Bronchial epithelial cell (primary cell): ENCODE measurements around the gene IFT122. TPM values are rescaled to one million over a fixed set of nuclear protein-coding genes. Genes with fewer than 3 reads are reported as not detected.

Experiments
- DNase-seq: peaks from one replicate; pipeline ENCODE4 v3.0.0-alpha.2; 2010; ENCODE audit warnings: low read depth
- FAIRE-seq: peaks from 2 replicates; lab custom pipeline; 2011; peaks lifted over from hg19 to GRCh38; lab: Jason Lieb, UNC
- H3K27me3 ChIP-seq: 2 replicates; pipeline ENCODE4 v1.5.1; 2011; ENCODE audit warnings: low read length; ENCODE audit not compliant: control insufficient read depth, insufficient read depth
- H3K36me3 ChIP-seq: 2 replicates; pipeline ENCODE4 v1.5.1; 2011; ENCODE audit warnings: low read length; ENCODE audit not compliant: control insufficient read depth, insufficient read depth
- H3K4me3 ChIP-seq: 2 replicates; pipeline ENCODE4 v1.5.1; 2011; ENCODE audit warnings: mild to moderate bottlenecking, low read depth, low read length, control low read depth
- total RNA-seq: library from RNA; depleted of rRNA; stranded (reverse); fragments of >200 nt; gene quantifications from 2 replicates; pipeline ENCODE4 v1.2.1, GENCODE V29; 2014
- TF ChIP-seq, protein P1 (sequence below): IDR thresholded peaks from 2 replicates; pipeline ENCODE4 v1.5.1; 2011; ENCODE audit warnings: mild to moderate bottlenecking, moderate library complexity, low read length, control low read depth, inconsistent platforms; ENCODE audit not compliant: insufficient read depth, severe bottlenecking

The IFT122 gene
- total RNA-seq, 1 donor from 2014 or later: 10.0 TPM

DNA sequence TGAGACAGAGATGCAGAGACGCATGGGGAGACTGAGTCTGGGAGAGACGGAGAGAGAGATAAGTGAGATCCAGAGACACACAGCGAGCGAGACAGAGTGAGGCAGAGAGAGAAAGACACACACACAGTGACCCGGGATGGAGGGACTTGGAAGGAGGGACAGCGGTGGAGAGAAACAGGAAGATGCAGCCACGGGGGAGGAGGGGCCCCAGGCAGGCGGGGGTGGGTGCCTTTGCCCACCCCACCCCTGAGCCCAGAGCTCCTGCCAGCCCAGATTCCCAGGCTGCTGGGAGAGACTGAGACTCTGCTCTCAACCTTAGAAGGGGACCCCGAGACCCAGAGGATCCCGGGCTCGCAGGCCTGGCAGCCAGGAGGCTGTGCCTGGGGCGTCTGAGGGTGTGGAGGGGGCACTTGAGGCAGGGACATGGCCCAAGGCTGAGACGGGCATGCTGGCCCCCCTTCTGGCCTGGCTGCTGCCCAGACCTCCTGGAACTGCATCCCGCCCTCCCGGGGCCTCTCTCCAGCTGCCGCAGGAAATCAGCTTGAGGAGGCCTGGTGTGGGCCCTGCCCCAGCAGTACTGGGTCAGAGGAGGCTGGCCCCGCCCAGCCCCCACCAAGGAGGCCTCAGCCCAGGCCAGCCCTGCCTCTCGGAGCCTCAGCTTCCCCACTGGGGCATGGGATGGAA is 121.0 kb downstream of the IFT122 start:
- TF ChIP-seq, protein P1, sequence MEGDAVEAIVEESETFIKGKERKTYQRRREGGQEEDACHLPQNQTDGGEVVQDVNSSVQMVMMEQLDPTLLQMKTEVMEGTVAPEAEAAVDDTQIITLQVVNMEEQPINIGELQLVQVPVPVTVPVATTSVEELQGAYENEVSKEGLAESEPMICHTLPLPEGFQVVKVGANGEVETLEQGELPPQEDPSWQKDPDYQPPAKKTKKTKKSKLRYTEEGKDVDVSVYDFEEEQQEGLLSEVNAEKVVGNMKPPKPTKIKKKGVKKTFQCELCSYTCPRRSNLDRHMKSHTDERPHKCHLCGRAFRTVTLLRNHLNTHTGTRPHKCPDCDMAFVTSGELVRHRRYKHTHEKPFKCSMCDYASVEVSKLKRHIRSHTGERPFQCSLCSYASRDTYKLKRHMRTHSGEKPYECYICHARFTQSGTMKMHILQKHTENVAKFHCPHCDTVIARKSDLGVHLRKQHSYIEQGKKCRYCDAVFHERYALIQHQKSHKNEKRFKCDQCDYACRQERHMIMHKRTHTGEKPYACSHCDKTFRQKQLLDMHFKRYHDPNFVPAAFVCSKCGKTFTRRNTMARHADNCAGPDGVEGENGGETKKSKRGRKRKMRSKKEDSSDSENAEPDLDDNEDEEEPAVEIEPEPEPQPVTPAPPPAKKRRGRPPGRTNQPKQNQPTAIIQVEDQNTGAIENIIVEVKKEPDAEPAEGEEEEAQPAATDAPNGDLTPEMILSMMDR: no peak
- Histone ChIP-seq H3K27me3 (no peaks in the 10 kb centered on the region), H3K4me3 (no peak overlapping the region), H3K36me3 (no peaks in the 10 kb centered on the region)
- DNase-seq (no peak), FAIRE-seq (no peak)

DNA sequence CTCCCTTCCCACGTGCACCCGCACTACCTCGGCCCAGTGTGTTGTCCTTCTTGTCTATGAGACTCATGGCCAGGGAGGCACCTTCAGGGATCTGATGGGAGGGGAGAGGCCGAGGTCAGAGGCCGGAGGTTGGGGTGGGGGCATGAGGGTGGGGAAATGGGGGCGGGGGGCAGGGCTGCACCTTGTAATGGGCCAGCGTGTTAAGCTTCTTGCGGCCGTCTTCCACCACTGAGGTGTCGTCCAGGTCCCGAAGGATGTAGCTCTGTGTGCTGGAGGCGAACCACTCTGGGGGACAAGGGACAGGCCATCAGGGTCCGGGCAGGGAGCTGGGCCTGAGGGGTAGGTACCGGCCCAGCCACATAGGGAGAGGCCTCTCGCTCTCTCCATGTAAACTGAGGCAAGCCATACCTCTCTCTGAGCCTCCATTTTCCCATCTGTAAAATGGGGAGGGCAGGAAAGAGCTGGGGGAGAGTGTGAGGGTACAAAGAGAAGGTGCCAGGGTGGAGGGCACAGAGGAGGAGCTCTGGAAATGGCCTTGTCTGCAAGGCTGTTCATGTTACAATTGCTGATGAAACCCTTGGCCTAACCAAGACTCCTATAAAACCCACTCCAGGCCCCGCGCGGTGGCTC is 121.7 kb downstream of the IFT122 start:
- no peak for DNase-seq
- Histone ChIP-seq H3K4me3 (no peak overlapping the region), H3K36me3 (no peaks in the 10 kb centered on the region), H3K27me3 (no peaks in the 10 kb centered on the region)
- no peak for FAIRE-seq
- TF ChIP-seq, protein P1: no peak

DNA sequence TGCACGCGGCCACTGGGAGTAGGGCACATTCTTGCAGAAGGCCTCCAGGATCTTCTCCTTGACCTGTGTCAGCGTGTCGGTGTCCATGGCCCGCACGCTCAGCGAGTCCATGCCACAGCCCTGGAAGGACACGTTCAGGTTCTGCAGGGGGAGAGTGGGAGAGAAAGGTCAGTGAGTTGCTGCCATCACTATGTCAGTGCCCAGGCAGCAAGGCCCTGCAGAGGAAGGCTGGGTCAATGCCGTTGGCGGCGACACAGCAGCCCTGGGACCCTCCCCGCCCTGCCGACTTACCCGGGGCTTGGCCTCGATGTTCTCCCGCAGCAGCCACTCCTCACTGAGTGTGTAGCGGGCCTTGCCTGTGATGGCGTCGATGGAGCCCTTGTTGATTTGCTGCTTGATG is 122.8 kb downstream of the IFT122 start:
- H3K4me3 ChIP-seq: no peak overlapping the region
- H3K27me3 ChIP-seq: no peaks in the 10 kb centered on the region
- DNase-seq: no peak
- TF ChIP-seq, protein P1: no peak
- no peaks in the 10 kb centered on the region for H3K36me3 ChIP-seq
- no peak for FAIRE-seq

DNA sequence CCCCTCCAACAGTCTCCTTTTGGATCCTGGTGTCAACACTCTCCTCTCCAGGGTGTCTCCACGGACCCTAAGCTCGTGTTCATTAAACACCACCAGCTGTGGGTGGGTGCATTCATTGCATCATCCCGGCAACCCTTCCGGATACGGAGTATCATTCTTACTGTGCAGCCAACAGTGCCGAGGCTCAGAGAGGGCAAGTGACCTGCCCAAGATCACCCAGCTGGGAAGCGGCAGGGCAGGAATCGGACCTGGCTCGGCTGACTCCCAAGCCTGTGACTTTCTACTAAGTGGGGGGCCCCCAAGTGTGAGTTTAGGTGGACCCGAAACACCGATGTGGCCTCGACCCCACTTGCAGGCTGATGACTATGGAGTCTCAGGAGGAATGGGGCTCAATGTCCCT is 123.3 kb downstream of the IFT122 start:
- Histone ChIP-seq H3K4me3 (no peak overlapping the region), H3K27me3 (no peaks in the 10 kb centered on the region), H3K36me3 (no peaks in the 10 kb centered on the region)
- TF ChIP-seq, protein P1: no peak
- FAIRE-seq (no peak), DNase-seq (no peak)

DNA sequence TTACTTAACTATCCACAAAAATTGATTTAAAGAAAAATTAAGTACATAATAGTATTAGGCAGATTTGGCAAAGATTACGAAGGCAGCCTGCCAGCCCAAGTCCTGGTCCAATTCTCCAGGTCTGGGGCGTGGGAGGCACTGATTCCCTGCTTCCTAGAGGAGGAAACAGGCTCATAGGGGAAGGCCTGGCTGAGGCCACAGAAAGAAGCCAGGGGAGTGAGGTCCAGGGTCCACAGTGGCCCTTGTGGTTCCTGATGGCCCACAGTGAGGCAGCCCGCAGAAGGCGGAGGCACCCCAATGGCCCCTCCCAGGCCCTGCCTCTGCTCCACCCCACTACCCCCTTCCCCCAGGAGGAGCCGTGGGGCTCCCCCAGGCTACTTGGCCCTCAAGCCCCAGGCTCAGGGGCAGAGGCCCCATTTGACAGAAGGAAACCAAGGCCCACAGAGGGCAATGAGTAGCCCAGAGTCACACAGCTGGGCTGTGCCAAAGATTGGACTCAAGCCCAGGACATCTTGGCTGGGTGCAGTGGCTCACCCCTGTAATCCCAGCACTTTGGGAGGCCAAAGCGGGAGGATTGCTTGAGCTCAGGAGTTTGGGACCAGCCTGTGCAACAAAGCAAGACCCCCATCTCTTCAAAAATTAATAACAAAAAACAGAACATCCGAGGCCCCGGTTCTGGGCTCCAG is 124.0 kb downstream of the IFT122 start:
- no peaks in the 10 kb centered on the region for H3K27me3 ChIP-seq
- FAIRE-seq: no peak
- DNase-seq: no peak
- TF ChIP-seq, protein P1: no peak
- no peaks in the 10 kb centered on the region for H3K36me3 ChIP-seq
- H3K4me3 ChIP-seq: no peak overlapping the region
